HL-60 (cell line): ENCODE measurements around the gene KAZN.

Experiments used
- DNase-seq, 2 experiments: peaks; one replicate each; pipeline ENCODE4 v3.0.0-alpha.2; 2010 to 2020; ENCODE audit warnings: low read depth in 1 of 2, low spot score in 1 of 2
- H3K27ac ChIP-seq: fragments of 250-450 bp; sonication (Bioruptor Pico); replicated peaks from 2 replicates; pipeline ENCODE4 v1.5.1; 2020; ENCODE audit warnings: mild to moderate bottlenecking, moderate library complexity
- H3K27me3 ChIP-seq: fragments of 250-450 bp; sonication (Bioruptor Pico); 2 replicates; pipeline ENCODE4 v1.5.1; 2021; ENCODE audit warnings: mild to moderate bottlenecking, moderate library complexity; ENCODE audit not compliant: insufficient read depth, poor library complexity, severe bottlenecking
- H3K4me3 ChIP-seq: replicated peaks from 2 replicates; pipeline ENCODE4 v1.5.1; 2011; ENCODE audit warnings: mild to moderate bottlenecking, control low read depth, low read length; ENCODE audit not compliant: insufficient read depth
- GABPA ChIP-seq: IDR thresholded peaks from 2 replicates; pipeline ENCODE4 v1.6.1; 2012; ENCODE audit warnings: low read depth
- POLR2AphosphoS5 ChIP-seq: IDR thresholded peaks from 2 replicates; pipeline ENCODE4 v1.6.1; 2012; ENCODE audit warnings: low read depth
- REST ChIP-seq: IDR thresholded peaks from 2 replicates; pipeline ENCODE4 v1.6.1; 2012; ENCODE audit warnings: low read depth; ENCODE audit not compliant: insufficient replicate concordance
- SPI1 ChIP-seq: IDR thresholded peaks from 2 replicates; pipeline ENCODE4 v1.6.1; 2012; ENCODE audit warnings: low read depth, mild to moderate bottlenecking, borderline replicate concordance
- TF ChIP-seq, protein P1 (sequence below): IDR thresholded peaks from one replicate; pipeline ENCODE4 v1.5.1; 2011; ENCODE audit warnings: low read length, control low read depth, inconsistent platforms; ENCODE audit not compliant: insufficient read depth

The KAZN gene

DNA sequence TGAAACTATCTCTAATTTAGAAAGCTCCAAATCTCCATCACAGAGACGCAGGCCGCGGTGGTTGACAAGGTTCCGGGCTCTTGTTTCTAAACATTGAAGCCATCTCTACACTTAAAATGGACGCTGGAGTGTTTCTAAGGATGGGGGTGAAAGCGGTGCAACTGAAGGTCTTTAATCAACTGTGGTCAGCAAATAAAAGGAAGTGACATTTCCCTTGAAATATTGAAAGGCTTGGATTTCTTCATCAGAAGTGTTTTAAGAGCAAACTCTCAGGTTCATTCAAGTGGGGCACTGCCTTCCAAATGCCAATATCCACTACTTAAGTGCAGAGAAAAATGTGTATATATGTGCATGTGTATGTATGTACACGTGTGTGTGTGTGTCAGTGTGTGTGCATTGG lies 117.3 kb downstream of the KAZN start:
- Histone ChIP-seq H3K27ac (no peak overlapping the region), H3K4me3 (no peak overlapping the region), H3K27me3 (no peaks in the 10 kb centered on the region)
- TF ChIP-seq SPI1 (no peak), POLR2AphosphoS5 (no peak), REST (no peak), GABPA (no peak)
- TF ChIP-seq, protein P1, sequence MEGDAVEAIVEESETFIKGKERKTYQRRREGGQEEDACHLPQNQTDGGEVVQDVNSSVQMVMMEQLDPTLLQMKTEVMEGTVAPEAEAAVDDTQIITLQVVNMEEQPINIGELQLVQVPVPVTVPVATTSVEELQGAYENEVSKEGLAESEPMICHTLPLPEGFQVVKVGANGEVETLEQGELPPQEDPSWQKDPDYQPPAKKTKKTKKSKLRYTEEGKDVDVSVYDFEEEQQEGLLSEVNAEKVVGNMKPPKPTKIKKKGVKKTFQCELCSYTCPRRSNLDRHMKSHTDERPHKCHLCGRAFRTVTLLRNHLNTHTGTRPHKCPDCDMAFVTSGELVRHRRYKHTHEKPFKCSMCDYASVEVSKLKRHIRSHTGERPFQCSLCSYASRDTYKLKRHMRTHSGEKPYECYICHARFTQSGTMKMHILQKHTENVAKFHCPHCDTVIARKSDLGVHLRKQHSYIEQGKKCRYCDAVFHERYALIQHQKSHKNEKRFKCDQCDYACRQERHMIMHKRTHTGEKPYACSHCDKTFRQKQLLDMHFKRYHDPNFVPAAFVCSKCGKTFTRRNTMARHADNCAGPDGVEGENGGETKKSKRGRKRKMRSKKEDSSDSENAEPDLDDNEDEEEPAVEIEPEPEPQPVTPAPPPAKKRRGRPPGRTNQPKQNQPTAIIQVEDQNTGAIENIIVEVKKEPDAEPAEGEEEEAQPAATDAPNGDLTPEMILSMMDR, result no peak
- no peak for DNase-seq

DNA sequence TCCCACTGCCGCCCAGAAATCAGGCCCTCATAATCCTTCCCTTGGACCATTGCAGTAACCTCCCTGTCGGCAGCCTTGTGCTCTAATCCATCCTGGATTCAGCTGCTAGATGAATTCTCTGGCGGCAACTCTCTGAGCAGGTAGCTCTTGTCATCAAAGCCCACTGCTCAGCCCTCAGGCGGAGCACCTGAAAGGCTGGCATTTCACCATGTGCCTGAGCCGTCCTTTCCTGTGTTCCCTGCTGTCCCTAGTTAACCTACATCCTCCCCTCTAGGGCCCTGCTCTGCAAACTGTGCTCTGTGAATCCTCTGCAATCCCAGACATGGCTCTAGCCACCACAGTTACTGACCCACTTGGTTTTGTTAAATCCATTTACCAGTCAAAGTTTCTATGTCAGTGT lies 118.0 kb downstream of the KAZN start:
- no peaks in the 10 kb centered on the region for H3K27me3 ChIP-seq
- TF ChIP-seq REST, result no peak
- TF ChIP-seq POLR2AphosphoS5, result no peak
- TF ChIP-seq, protein P1, result no peak
- no peak for TF ChIP-seq GABPA
- no peak for TF ChIP-seq SPI1
- DNase-seq, result no peak
- H3K27ac ChIP-seq, result no peak overlapping the region
- H3K4me3 ChIP-seq, result no peak overlapping the region

DNA sequence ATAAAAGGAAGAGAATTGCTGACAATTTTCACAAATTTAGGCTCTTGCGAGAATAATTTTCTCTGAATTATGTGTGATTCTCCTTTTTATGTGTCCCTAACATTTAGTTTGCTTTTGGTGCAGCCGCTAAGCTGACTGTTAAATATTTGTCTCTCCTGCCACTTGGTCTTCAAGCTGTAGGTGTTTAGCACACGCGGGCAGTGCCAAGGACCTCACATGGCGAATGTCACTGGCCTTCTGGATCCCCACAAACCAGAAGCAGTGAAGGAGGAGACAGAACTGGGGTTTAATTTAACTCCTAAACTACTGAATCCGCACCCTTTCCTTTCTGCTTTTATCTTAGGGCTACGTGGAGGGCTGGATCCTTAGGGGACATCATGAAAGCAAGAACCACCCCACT lies 120.0 kb downstream of the KAZN start:
- DNase-seq, result no peak
- TF ChIP-seq POLR2AphosphoS5 (no peak), GABPA (no peak), SPI1 (no peak), REST (no peak)
- TF ChIP-seq, protein P1, result no peak
- no peak overlapping the region for H3K4me3 ChIP-seq

More for the DNA sequence above, 120.0 kb downstream of the KAZN start:
- Histone ChIP-seq H3K27ac (no peak overlapping the region), H3K27me3 (no peaks in the 10 kb centered on the region)
